DND-41 (cell line): ENCODE data around the gene DGKG.

Source experiments
- ATAC-seq: fragments of 200-7000 bp; cut with Tn5 transposase; 3 replicates; pipeline ENCODE4 v1.9.1; 2021; ENCODE audit warnings: low read depth; ENCODE audit not compliant: insufficient read depth
- DNase-seq: peaks from one replicate; pipeline ENCODE4 v3.0.0-alpha.2; 2020
- H2AFZ ChIP-seq: 2 replicates; pipeline ENCODE4 v1.6.0; 2012; ENCODE audit warnings: low read depth, low read length
- H3K27ac ChIP-seq: 2 replicates; pipeline ENCODE4 v1.5.1; 2012; ENCODE audit warnings: low read length, inconsistent platforms
- H3K27me3 ChIP-seq: fragments of 200-600 bp; sonication (generic); 2 replicates; pipeline ENCODE4 v1.6.0; 2012; ENCODE audit warnings: low read length, mild to moderate bottlenecking, inconsistent platforms; ENCODE audit not compliant: insufficient read depth, poor library complexity
- H3K36me3 ChIP-seq: 2 replicates; pipeline ENCODE4 v1.5.1; 2012; ENCODE audit warnings: low read length, inconsistent platforms; ENCODE audit not compliant: insufficient read depth
- H3K4me1 ChIP-seq: 2 replicates; pipeline ENCODE4 v1.5.1; 2012; ENCODE audit warnings: mild to moderate bottlenecking, low read length; ENCODE audit not compliant: insufficient read depth
- H3K4me2 ChIP-seq: 2 replicates; pipeline ENCODE4 v1.6.0; 2012; ENCODE audit warnings: mild to moderate bottlenecking, moderate library complexity, low read length, inconsistent platforms; ENCODE audit not compliant: insufficient read depth
- H3K4me3 ChIP-seq, 2 experiments: fragments of 200-600 bp in 1 of 2; shearing (Covaris generic) in 1 of 2; 2 replicates each; pipeline ENCODE4 v1.5.1; 2012 to 2016; ENCODE audit warnings: inconsistent platforms in 2 of 2, low read length in 2 of 2, mild to moderate bottlenecking in 2 of 2, low read depth in 1 of 2, moderate library complexity in 1 of 2
- H3K79me2 ChIP-seq: 2 replicates; pipeline ENCODE4 v1.6.0; 2012; ENCODE audit warnings: low read length, inconsistent platforms; ENCODE audit not compliant: insufficient read depth
- H3K9ac ChIP-seq: 2 replicates; pipeline ENCODE4 v1.6.0; 2012; ENCODE audit warnings: low read depth, mild to moderate bottlenecking, inconsistent platforms, low read length, moderate library complexity
- H3K9me3 ChIP-seq: 2 replicates; pipeline ENCODE4 v1.5.1; 2012; ENCODE audit warnings: low read length, moderate library complexity, mild to moderate bottlenecking, inconsistent platforms; ENCODE audit not compliant: insufficient read depth, severe bottlenecking
- H4K20me1 ChIP-seq: 2 replicates; pipeline ENCODE4 v1.6.0; 2012; ENCODE audit warnings: low read length; ENCODE audit not compliant: insufficient read depth
- EZH2 ChIP-seq: IDR thresholded peaks from 3 replicates; pipeline ENCODE4 v1.6.1; 2012; ENCODE audit warnings: borderline replicate concordance, low read depth, mild to moderate bottlenecking, moderate library complexity, low read length, inconsistent platforms; ENCODE audit not compliant: severe bottlenecking
- TF ChIP-seq, protein P1 (sequence below): IDR thresholded peaks from 2 replicates; pipeline ENCODE4 v1.5.1; 2012; ENCODE audit warnings: borderline replicate concordance, low read length, moderate library complexity, mild to moderate bottlenecking; ENCODE audit not compliant: poor library complexity, severe bottlenecking; ENCODE audit errors: extremely low read depth

The DGKG gene

DNA sequence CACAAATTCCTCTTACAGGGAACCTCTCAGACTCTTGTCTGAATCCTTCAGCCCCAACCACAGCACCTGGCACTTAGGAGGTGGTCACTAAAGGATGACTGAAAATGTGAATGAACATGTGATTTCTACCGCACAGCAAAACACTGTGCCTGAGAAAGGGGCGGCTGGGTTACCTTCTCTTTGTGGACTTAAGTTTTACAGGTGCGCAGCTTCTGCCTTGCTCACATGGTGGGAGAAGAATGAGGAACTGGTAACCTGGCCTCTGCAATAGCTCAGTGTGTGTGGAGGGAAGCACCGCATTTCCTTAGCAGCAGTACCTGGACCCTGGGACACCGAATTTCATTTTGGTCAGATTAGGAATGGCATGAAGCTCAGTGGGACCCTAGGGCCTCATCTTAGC is 243.3 kb downstream of the DGKG start:
- Histone ChIP-seq H2AFZ (no peak overlapping the region), H3K36me3 (no peaks in the 10 kb centered on the region), H3K4me1 (no peaks in the 10 kb centered on the region), H3K79me2 (no peaks in the 10 kb centered on the region), H4K20me1 (no peaks in the 10 kb centered on the region), H3K27me3 (peaks cover 18% of the 10 kb centered on the region), H3K9ac (no peak overlapping the region), H3K9me3 (no peaks in the 10 kb centered on the region), H3K4me2 (no peak overlapping the region), H3K27ac (no peak overlapping the region), H3K4me3 (no peak overlapping the region)
- ATAC-seq: no peak
- TF ChIP-seq, protein P1, sequence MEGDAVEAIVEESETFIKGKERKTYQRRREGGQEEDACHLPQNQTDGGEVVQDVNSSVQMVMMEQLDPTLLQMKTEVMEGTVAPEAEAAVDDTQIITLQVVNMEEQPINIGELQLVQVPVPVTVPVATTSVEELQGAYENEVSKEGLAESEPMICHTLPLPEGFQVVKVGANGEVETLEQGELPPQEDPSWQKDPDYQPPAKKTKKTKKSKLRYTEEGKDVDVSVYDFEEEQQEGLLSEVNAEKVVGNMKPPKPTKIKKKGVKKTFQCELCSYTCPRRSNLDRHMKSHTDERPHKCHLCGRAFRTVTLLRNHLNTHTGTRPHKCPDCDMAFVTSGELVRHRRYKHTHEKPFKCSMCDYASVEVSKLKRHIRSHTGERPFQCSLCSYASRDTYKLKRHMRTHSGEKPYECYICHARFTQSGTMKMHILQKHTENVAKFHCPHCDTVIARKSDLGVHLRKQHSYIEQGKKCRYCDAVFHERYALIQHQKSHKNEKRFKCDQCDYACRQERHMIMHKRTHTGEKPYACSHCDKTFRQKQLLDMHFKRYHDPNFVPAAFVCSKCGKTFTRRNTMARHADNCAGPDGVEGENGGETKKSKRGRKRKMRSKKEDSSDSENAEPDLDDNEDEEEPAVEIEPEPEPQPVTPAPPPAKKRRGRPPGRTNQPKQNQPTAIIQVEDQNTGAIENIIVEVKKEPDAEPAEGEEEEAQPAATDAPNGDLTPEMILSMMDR: no peak
- TF ChIP-seq EZH2: no peak
- DNase-seq: no peak

DNA sequence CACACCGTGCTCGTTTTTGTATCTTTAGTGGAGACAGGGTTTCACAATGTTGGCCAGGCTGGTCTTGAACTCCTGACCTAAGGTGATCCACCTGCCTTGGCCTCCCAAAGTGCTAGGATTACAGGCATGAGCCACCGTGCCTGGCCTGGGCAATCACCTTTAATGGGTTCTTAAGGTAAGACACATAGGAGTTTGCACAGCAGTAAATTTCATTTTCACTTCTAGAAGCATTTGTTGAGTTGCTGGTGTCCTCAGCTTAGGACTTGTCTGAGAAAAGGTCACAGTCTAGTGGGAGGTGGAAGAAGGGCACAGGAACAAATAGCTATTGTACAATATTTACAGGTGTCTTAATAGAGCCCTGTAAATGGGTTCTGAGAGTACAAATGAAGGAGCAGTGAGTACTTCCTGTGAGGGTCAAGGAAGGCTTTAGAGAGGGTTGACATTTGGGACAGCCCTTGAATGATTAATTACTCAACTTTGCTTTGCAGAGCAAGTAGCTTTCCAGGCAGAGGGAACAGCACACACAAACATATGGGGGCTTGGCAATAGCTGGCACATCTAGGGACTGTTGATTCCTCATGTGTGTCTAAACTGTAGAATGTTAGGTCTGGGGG is 244.4 kb downstream of the DGKG start:
- Histone ChIP-seq H3K4me3 (no peak overlapping the region), H3K36me3 (no peaks in the 10 kb centered on the region), H3K79me2 (no peaks in the 10 kb centered on the region), H3K9me3 (no peaks in the 10 kb centered on the region), H3K27me3 (peaks cover 12% of the 10 kb centered on the region), H4K20me1 (no peaks in the 10 kb centered on the region), H2AFZ (no peak overlapping the region), H3K9ac (no peak overlapping the region), H3K4me2 (no peak overlapping the region), H3K27ac (no peak overlapping the region), H3K4me1 (no peaks in the 10 kb centered on the region)
- no peak for ATAC-seq
- no peak for TF ChIP-seq EZH2
- TF ChIP-seq, protein P1: no peak
- DNase-seq: no peak

DNA sequence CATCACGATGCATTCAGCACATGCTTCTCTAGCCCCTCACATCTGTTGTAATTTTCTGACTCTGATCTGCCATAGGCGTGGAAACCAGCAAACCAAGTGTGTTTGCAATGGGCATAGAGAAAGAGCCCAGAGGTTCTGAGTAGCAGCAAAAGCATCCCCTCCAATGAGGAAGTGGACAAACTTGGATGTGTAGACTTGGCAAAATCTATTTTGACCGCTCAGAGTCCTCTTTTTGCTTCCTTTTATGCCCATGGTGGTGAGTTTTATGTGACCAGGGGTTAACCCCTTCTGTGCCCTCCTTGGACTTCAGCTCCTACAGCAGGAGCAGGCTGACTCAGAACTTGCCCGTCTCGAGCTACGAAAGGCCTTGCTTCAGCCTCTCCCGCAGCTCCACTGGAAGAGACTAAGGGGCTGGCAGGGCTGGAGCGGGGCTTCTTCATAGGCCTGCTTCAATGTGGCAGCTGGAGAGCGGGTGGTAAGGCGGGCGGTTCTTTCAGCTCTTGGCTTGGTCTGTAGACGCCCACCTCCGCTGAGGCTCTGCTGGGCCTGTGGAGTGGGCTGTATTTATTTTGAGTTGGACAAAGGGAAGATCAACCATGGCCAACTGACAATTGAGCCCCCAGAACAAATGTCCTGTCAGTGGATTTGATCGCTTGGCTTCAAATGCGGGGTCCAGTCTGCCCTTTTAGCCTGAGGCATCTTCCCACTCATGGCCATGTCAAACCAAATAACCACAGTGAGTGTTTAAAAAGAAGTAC is 246.6 kb downstream of the DGKG start:
- no peaks in the 10 kb centered on the region for H3K36me3 ChIP-seq
- no peak overlapping the region for H3K9ac ChIP-seq
- TF ChIP-seq EZH2: no peak
- TF ChIP-seq, protein P1: no peak
- H3K79me2 ChIP-seq: no peaks in the 10 kb centered on the region
- H3K27me3 ChIP-seq: peaks cover 9% of the 10 kb centered on the region
- no peaks in the 10 kb centered on the region for H4K20me1 ChIP-seq
- no peaks in the 10 kb centered on the region for H3K9me3 ChIP-seq
- no peak overlapping the region for H3K4me3 ChIP-seq
- no peak overlapping the region for H3K4me2 ChIP-seq
- no peak overlapping the region for H2AFZ ChIP-seq
- no peak overlapping the region for H3K27ac ChIP-seq
- ATAC-seq: no peak
- no peak for DNase-seq
- peaks cover 3% of the 10 kb centered on the region for H3K4me1 ChIP-seq
